Loucy (cell line): ENCODE data around the gene EIF3B.

Experiments used
- H2AFZ ChIP-seq: fragments of 200-600 bp; sonication (generic); 2 replicates; pipeline ENCODE4 v1.6.0; 2016; ENCODE audit warnings: antibody characterized with exemption, mild to moderate bottlenecking, low read length, moderate library complexity
- H3F3A ChIP-seq: fragments of 200-600 bp; 2 replicates; pipeline ENCODE4 v1.6.0; 2016; ENCODE audit warnings: antibody characterized with exemption, low read depth, mild to moderate bottlenecking
- H3K27me3 ChIP-seq: fragments of 200-600 bp; sonication (generic); 2 replicates; pipeline ENCODE4 v1.6.1; 2014; ENCODE audit warnings: low read length, mild to moderate bottlenecking; ENCODE audit not compliant: insufficient read depth, poor library complexity, severe bottlenecking
- H3K36me3 ChIP-seq: fragments of 200-600 bp; sonication (generic); 2 replicates; pipeline ENCODE4 v1.6.1; 2016; ENCODE audit warnings: low read length; ENCODE audit not compliant: insufficient read depth
- H3K4me1 ChIP-seq: fragments of 200-600 bp; sonication (generic); 2 replicates; pipeline ENCODE4 v1.5.1; 2014; ENCODE audit warnings: low read length, mild to moderate bottlenecking; ENCODE audit not compliant: insufficient read depth, poor library complexity, severe bottlenecking
- H3K4me2 ChIP-seq: fragments of 200-600 bp; sonication (generic); 2 replicates; pipeline ENCODE4 v1.6.0; 2014; ENCODE audit warnings: antibody characterized with exemption, low read length, low read depth, mild to moderate bottlenecking; ENCODE audit not compliant: poor library complexity, severe bottlenecking
- H3K4me3 ChIP-seq: fragments of 200-600 bp; sonication (generic); 2 replicates; pipeline ENCODE4 v1.5.1; 2014; ENCODE audit warnings: low read length, mild to moderate bottlenecking, mixed read lengths; ENCODE audit not compliant: poor library complexity, severe bottlenecking
- H3K79me2 ChIP-seq: fragments of 200-600 bp; sonication (generic); 2 replicates; pipeline ENCODE4 v1.6.1; 2014; ENCODE audit warnings: low read length; ENCODE audit not compliant: insufficient read depth
- H3K9ac ChIP-seq: fragments of 200-600 bp; sonication (generic); 2 replicates; pipeline ENCODE4 v1.6.0; 2014; ENCODE audit warnings: mild to moderate bottlenecking, low read depth, low read length, moderate library complexity; ENCODE audit not compliant: poor library complexity, severe bottlenecking
- H3K9me2 ChIP-seq: fragments of 200-600 bp; sonication (generic); replicated peaks from 2 replicates; pipeline ENCODE4 v1.6.1; 2016; ENCODE audit warnings: low read depth, low read length, mixed read lengths
- H3K9me3 ChIP-seq: fragments of 200-600 bp; sonication (generic); 2 replicates; pipeline ENCODE4 v1.6.1; 2014; ENCODE audit warnings: mild to moderate bottlenecking, antibody characterized with exemption, low read length, low read depth; ENCODE audit not compliant: insufficient read depth
- H4K20me1 ChIP-seq: fragments of 200-600 bp; sonication (generic); 2 replicates; pipeline ENCODE4 v1.6.0; 2014; ENCODE audit warnings: antibody characterized with exemption, low read length, mild to moderate bottlenecking; ENCODE audit not compliant: insufficient read depth, poor library complexity, severe bottlenecking
- EZH2phosphoT487 ChIP-seq: fragments of 200-600 bp; IDR thresholded peaks from 2 replicates; pipeline ENCODE4 v1.6.1; 2018; ENCODE audit warnings: antibody characterized with exemption, mild to moderate bottlenecking, moderate library complexity, borderline replicate concordance
- TF ChIP-seq, protein P1 (sequence below): fragments of 200-600 bp; sonication (generic); conservative IDR thresholded peaks from 2 replicates; pipeline ENCODE4 v1.5.1; 2014; ENCODE audit warnings: mild to moderate bottlenecking, antibody characterized with exemption, low read length

Gene EIF3B

DNA sequence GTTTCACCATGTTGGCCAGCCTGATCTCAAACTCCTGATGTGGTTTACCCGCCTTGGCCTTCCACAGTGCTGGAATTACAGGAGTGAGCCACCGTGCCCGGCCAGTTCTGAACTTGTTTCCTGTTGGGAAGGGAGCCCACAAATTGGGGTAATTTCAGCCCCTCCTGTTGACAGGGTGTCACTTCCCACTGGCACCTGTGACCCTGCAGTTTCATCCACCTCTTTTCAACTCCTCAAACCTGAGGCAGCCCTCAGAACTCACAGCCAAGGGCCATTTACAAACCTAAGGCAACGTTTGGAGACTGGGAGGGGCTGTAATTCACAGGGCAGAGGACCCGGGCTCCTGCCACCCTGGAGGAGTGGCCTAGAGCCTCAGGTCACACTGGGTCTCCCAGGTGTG is 26.6 kb downstream of the EIF3B start:
- Histone ChIP-seq H3K79me2 (peaks cover 15% of the 10 kb centered on the region), H3F3A (no peaks in the 10 kb centered on the region), H3K4me2 (no peak overlapping the region), H3K27me3 (no peaks in the 10 kb centered on the region), H3K9me3 (no peaks in the 10 kb centered on the region), H2AFZ (no peak overlapping the region), H3K36me3 (peaks cover 59% of the 10 kb centered on the region; the same call in 1 of the 2 replicates), H3K9ac (no peak overlapping the region), H3K9me2 (no peaks in the 10 kb centered on the region), H3K4me1 (no peaks in the 10 kb centered on the region), H3K4me3 (no peak overlapping the region), H4K20me1 (peaks cover 13% of the 10 kb centered on the region)
- no peak for TF ChIP-seq EZH2phosphoT487
- TF ChIP-seq, protein P1, sequence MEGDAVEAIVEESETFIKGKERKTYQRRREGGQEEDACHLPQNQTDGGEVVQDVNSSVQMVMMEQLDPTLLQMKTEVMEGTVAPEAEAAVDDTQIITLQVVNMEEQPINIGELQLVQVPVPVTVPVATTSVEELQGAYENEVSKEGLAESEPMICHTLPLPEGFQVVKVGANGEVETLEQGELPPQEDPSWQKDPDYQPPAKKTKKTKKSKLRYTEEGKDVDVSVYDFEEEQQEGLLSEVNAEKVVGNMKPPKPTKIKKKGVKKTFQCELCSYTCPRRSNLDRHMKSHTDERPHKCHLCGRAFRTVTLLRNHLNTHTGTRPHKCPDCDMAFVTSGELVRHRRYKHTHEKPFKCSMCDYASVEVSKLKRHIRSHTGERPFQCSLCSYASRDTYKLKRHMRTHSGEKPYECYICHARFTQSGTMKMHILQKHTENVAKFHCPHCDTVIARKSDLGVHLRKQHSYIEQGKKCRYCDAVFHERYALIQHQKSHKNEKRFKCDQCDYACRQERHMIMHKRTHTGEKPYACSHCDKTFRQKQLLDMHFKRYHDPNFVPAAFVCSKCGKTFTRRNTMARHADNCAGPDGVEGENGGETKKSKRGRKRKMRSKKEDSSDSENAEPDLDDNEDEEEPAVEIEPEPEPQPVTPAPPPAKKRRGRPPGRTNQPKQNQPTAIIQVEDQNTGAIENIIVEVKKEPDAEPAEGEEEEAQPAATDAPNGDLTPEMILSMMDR, result no peak

DNA sequence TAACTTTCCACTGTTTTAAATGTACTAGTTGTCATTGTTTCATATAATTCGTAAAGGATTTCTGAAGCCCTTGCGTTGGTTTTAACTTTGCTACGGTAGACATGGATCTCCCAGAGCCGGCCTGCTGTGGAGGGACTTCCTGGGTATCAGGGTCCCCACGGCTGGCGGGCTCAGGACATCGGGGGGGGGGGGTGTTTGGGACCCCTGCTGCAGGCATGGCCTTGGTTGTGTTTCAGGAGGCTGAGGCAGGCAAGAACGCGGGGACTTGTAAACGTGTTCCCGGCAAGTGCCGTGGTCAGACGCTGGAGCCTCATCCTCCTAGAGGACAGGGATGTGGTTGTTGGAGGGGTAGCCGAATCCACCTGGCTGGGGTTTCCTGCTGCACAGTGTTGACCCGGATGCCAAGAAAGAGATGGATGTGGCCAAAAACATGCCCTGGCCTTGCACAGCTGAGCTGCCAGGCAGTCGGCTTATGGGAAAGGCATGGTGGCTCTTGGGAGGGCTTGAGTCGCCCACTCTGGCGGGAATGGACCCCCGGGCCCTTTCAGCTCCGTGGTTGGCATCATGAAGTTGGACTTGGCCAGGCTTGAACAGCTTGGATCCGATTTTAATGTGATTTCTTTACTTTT is 27.4 kb downstream of the EIF3B start:
- Histone ChIP-seq H3K27me3 (no peaks in the 10 kb centered on the region), H3K4me2 (no peak overlapping the region), H3K4me1 (no peaks in the 10 kb centered on the region), H3K4me3 (no peak overlapping the region), H3F3A (no peaks in the 10 kb centered on the region), H3K9ac (no peak overlapping the region), H4K20me1 (peaks cover 13% of the 10 kb centered on the region), H3K79me2 (peaks cover 10% of the 10 kb centered on the region), H3K36me3 (peaks cover 51% of the 10 kb centered on the region; the same call in 1 of the 2 replicates), H3K9me2 (no peaks in the 10 kb centered on the region), H2AFZ (no peak overlapping the region), H3K9me3 (no peaks in the 10 kb centered on the region)
- TF ChIP-seq EZH2phosphoT487, result no peak
- TF ChIP-seq, protein P1, result no peak

DNA sequence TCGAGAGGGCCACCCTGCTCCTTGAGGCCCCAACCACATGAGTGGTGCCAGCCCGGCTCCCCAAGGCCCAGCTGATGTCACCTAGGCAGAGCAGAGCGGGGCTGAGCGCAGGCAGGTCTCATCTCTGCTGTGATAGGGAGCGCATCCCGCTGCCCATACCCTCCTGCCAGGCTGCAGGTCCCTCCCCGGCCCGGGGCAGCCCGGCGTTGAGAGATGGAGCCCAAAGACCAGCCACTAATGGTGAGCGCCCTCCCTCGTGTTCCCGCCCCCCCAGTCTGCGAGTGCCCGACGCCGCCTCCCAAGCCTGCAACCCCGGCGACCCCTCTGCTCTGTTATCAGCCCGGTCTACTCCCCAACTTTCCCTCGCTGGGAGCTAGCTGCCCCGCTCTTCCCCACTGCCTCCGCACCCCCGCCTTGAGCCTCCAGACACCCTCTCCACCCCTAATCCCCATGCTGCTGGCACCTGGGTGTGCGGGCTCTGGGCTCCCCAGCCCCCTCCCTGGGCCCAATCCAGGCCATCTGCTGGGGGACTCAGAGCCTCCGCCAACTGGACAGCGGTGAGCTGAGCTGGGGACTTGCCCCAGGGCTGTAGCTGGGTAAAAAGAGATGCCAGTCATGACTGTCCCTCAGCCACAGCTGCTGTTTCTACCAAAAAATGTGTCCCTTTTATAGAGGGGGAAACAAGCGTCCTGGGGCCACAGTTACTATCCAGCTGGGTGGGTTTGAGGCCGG is 29.1 kb downstream of the EIF3B start:
- Histone ChIP-seq H3K9me3 (no peaks in the 10 kb centered on the region), H2AFZ (no peak overlapping the region), H3K9ac (no peak overlapping the region), H3K4me2 (no peak overlapping the region), H3K9me2 (no peaks in the 10 kb centered on the region), H3F3A (no peaks in the 10 kb centered on the region), H3K4me3 (no peak overlapping the region), H3K27me3 (no peaks in the 10 kb centered on the region), H3K36me3 (peaks cover 40% of the 10 kb centered on the region; the same call in 1 of the 2 replicates), H3K79me2 (0 out of 2 replicates have a peak, but pooled peaks cover under 1% of the 10 kb centered on the region), H3K4me1 (no peaks in the 10 kb centered on the region), H4K20me1 (peaks cover 3% of the 10 kb centered on the region)
- TF ChIP-seq, protein P1, result no peak
- TF ChIP-seq EZH2phosphoT487, result no peak
